H1 (cell line): ENCODE measurements around the gene WDR37.

Source experiments
- EGR1 ChIP-seq: IDR thresholded peaks from 2 replicates; pipeline ENCODE4 v1.6.1; 2011; ENCODE audit warnings: low read depth, low read length, borderline replicate concordance
- EZH2 ChIP-seq: fragments of 200-600 bp; sonication (generic); IDR thresholded peaks from 2 replicates; pipeline ENCODE4 v1.7.1; 2012; ENCODE audit warnings: low read depth, mild to moderate bottlenecking, moderate library complexity, low read length, inconsistent platforms; ENCODE audit not compliant: severe bottlenecking
- KDM1A ChIP-seq: fragments of 200-600, 300-600 bp; sonication (generic); IDR thresholded peaks from 2 replicates; pipeline ENCODE4 v1.7.1; 2016; ENCODE audit warnings: mild to moderate bottlenecking, low read length, borderline replicate concordance
- NRF1 ChIP-seq: IDR thresholded peaks from 2 replicates; pipeline ENCODE4 v1.6.1; 2011; ENCODE audit warnings: mild to moderate bottlenecking, low read depth, low read length, improper control_type of control experiment
- SUZ12 ChIP-seq: fragments of 200-600 bp; sonication (generic); IDR thresholded peaks from 2 replicates; pipeline ENCODE4 v1.6.1; 2012; ENCODE audit warnings: mild to moderate bottlenecking, inconsistent platforms, low read length, moderate library complexity, mixed read lengths

GRCh38 chr10:1133495-1134045 is 77.4 kb downstream of the WDR37 start:
- TF ChIP-seq EGR1, result no peak
- no peak for TF ChIP-seq NRF1
- no peak for TF ChIP-seq EZH2
- TF ChIP-seq SUZ12, result no peak
- TF ChIP-seq KDM1A, result no peak
